Measurements from ENCODE around the gene PRKG1. TPM values are rescaled to one million over a fixed set of nuclear protein-coding genes. Genes with fewer than 3 reads are reported as not detected.
A peak's percentile ranks its signal among the peaks of the same experiment; 100 is the strongest.

Gene PRKG1
- total RNA-seq, 1 experiment from 2014 or later: 10.4 TPM

DNA sequence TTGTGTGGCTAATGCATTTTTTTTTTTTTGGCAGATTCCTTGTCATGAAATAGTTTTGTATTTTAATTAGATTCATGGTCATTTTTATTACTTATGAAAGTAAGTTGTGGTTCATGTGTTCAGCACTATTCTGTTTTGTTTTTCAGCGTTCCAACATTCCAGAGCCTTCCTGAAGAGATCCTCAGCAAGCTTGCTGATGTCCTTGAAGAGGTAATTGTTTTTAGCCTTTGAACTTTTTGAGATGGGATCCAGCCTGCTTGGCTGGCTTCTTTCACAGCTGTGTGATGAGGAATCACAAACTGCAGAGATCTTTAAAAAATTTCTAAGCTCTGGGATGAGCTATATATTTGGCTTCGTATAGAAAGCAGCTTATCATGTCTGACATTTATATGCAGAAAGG lies 833.1 kb downstream of the PRKG1 start:
- no peaks in the 10 kb centered on the region for H3K79me1 ChIP-seq (ENCODE audit: insufficient read depth, low read depth, low read length, poor library complexity, severe bottlenecking)
- no peak overlapping the region for H2BK120ac ChIP-seq (ENCODE audit: low read depth, low read length, poor library complexity, severe bottlenecking)
- H2AFZ ChIP-seq (ENCODE audit: low read length): no peak overlapping the region
- no peaks in the 10 kb centered on the region for H3K27me3 ChIP-seq (ENCODE audit: insufficient read depth, low read length)
- H3K56ac ChIP-seq (ENCODE audit: insufficient read length, low read depth, low read length): no peak overlapping the region
- no peak overlapping the region for H3K14ac ChIP-seq (ENCODE audit: insufficient read depth, low read length)
- H3K23me2 ChIP-seq (ENCODE audit: insufficient read length, low read depth, low read length, poor library complexity, severe bottlenecking): no peaks in the 10 kb centered on the region
- Mint-ChIP-seq H3K9me3 (peaks cover 6 to 9% of the 10 kb centered on the region in 2 experiments; a peak in 4 of 5 replicates), H3K4me3 (no peak overlapping the region), H3K36me3 (ENCODE audit: insufficient read depth in 1 of 3, low read depth in 3 of 3) (peaks cover 5 to 16% (median 14%) of the 10 kb centered on the region in 3 experiments; a peak in 6 of 7 replicates), H3K27ac (peak overlapping the region in 1 of 3 experiments; percentile 84; a peak in 3 of 7 replicates), H3K4me1 (peaks cover 62 to 66% of the 10 kb centered on the region in 2 experiments), H3K27me3 (ENCODE audit: low read depth) (no peaks in the 10 kb centered on the region)
- no peak overlapping the region for H2BK5ac ChIP-seq (ENCODE audit: insufficient read length, low read length)
- H2BK15ac ChIP-seq (ENCODE audit: low read depth, low read length): no peak overlapping the region
- no peak overlapping the region for H3K9ac ChIP-seq (ENCODE audit: extremely low read depth, insufficient read length, low read length)
- H2AK5ac ChIP-seq (ENCODE audit: insufficient read length, low read length): no peak overlapping the region
- WGBS (ENCODE audit: extremely low coverage, insufficient read length, low lambda C conversion rate): no CpG with 5 or more reads among the region's 2 CpGs
- no peak overlapping the region for H3K4me2 ChIP-seq (ENCODE audit: insufficient read depth, insufficient read length, low read length)
- no peak overlapping the region for H3K4ac ChIP-seq (ENCODE audit: low read depth, low read length)
- DNase-seq: no peak
- no peaks in the 10 kb centered on the region for H3K79me2 ChIP-seq (ENCODE audit: insufficient read depth, low read length)
- no peaks in the 10 kb centered on the region for H3K9me3 ChIP-seq (ENCODE audit: control insufficient read depth, low read depth, low read length)
- H2BK12ac ChIP-seq (ENCODE audit: insufficient read length, low read depth, low read length): no peak overlapping the region
- no peak overlapping the region for H4K5ac ChIP-seq (ENCODE audit: insufficient read length, low read depth, low read length)
- no peak overlapping the region for H3T11ph ChIP-seq (ENCODE audit: low read length)
- H3K18ac ChIP-seq (ENCODE audit: insufficient read length, low read depth, low read length): no peak overlapping the region
- H3K23ac ChIP-seq (ENCODE audit: insufficient read length, low read depth, low read length): no peak overlapping the region
- H2BK20ac ChIP-seq (ENCODE audit: low read depth, low read length, poor library complexity, severe bottlenecking): no peak overlapping the region
- H4K8ac ChIP-seq (replicated peaks; ENCODE audit: insufficient read length, low read depth, low read length): no peak overlapping the region
- H3K27ac ChIP-seq (ENCODE audit: insufficient read length, low read depth, low read length): no peak overlapping the region
- TF ChIP-seq, protein P1, sequence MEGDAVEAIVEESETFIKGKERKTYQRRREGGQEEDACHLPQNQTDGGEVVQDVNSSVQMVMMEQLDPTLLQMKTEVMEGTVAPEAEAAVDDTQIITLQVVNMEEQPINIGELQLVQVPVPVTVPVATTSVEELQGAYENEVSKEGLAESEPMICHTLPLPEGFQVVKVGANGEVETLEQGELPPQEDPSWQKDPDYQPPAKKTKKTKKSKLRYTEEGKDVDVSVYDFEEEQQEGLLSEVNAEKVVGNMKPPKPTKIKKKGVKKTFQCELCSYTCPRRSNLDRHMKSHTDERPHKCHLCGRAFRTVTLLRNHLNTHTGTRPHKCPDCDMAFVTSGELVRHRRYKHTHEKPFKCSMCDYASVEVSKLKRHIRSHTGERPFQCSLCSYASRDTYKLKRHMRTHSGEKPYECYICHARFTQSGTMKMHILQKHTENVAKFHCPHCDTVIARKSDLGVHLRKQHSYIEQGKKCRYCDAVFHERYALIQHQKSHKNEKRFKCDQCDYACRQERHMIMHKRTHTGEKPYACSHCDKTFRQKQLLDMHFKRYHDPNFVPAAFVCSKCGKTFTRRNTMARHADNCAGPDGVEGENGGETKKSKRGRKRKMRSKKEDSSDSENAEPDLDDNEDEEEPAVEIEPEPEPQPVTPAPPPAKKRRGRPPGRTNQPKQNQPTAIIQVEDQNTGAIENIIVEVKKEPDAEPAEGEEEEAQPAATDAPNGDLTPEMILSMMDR (conservative IDR thresholded peaks at IDR 0.05): no peak
- no peaks in the 10 kb centered on the region for H4K20me1 ChIP-seq (ENCODE audit: control insufficient read depth, insufficient read depth, insufficient read length)
- H3K4me1 ChIP-seq (ENCODE audit: insufficient read depth, low read length): peaks cover 17% of the 10 kb centered on the region
- H4K91ac ChIP-seq (ENCODE audit: insufficient read length, low read depth, low read length): no peak overlapping the region

All from H9 (cell line).